Subcutaneous abdominal adipose tissue (tissue), 5 donors: Measurements from ENCODE around the gene RNF150.
A peak's percentile ranks its signal among the peaks of the same experiment; 100 is the strongest.

Experiments used
- H3K27ac ChIP-seq: one replicate; pipeline ENCODE4 v1.7.0; 2013; ENCODE audit warnings: low read depth, mild to moderate bottlenecking, inconsistent platforms, low read length, moderate library complexity
- H3K27me3 ChIP-seq, 5 donors: one replicate each; pipeline ENCODE4 v1.7.0; 2013; ENCODE audit warnings: low read length in 5 of 5, inconsistent platforms in 1 of 5; ENCODE audit not compliant: control insufficient read depth in 5 of 5, insufficient read depth in 4 of 5
- H3K36me3 ChIP-seq, 5 donors: one replicate each; pipeline ENCODE4 v1.7.0; 2013; ENCODE audit warnings: low read length in 5 of 5; ENCODE audit not compliant: control insufficient read depth in 5 of 5, insufficient read depth in 5 of 5
- H3K4me1 ChIP-seq, 5 donors: one replicate each; pipeline ENCODE4 v1.7.0; 2013; ENCODE audit warnings: low read length in 5 of 5, mild to moderate bottlenecking in 3 of 5, moderate library complexity in 1 of 5; ENCODE audit not compliant: control insufficient read depth in 5 of 5, insufficient read depth in 5 of 5
- H3K4me3 ChIP-seq, 5 donors: one replicate each; pipeline ENCODE4 v1.7.0; 2013; ENCODE audit warnings: low read length in 5 of 5, low read depth in 1 of 5
- H3K9ac ChIP-seq, 5 donors: one replicate each; pipeline ENCODE4 v1.7.0; 2013; ENCODE audit warnings: low read length in 5 of 5, mild to moderate bottlenecking in 4 of 5, moderate library complexity in 3 of 5
- H3K9me3 ChIP-seq, 5 donors: one replicate each; pipeline ENCODE4 v1.7.0; 2013; ENCODE audit warnings: low read length in 5 of 5; ENCODE audit not compliant: control insufficient read depth in 5 of 5
- donor health status: healthy.
- donor health status: healthy.
- donor health status: healthy.
- donor health status: healthy.
- donor health status: healthy.

Gene RNF150

DNA sequence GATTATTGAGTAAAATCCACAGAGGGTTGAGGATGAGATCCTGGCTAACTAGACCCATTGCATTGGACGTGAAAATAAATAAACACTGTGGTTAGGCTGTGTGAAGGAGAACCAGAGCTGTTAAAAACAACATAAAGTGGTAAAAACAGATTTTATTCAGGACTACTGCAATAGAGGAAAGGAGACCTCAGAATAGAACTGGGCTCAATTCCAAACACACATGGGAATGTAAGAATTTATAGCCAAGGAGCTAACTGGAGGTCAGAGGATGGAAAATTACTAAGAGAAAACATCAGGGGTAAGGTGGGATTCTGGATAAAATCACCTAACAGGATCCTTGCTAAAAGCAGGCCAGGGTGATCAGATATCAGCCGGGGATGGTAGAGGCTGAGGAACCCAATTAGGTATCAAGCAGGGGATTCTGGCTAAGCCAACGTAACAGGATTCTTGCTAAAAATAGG is 112.4 kb downstream of the RNF150 start:
- H3K27me3 ChIP-seq: no peaks in the 10 kb centered on the region
- H3K27ac ChIP-seq: no peak overlapping the region
- H3K36me3 ChIP-seq: no peaks in the 10 kb centered on the region
- H3K4me3 ChIP-seq: no peak overlapping the region
- H3K9ac ChIP-seq: no peak overlapping the region
- peaks cover 0 to 30% (median 20%) of the 10 kb centered on the region in 5 donors for H3K4me1 ChIP-seq
- H3K9me3 ChIP-seq: no peaks in the 10 kb centered on the region

DNA sequence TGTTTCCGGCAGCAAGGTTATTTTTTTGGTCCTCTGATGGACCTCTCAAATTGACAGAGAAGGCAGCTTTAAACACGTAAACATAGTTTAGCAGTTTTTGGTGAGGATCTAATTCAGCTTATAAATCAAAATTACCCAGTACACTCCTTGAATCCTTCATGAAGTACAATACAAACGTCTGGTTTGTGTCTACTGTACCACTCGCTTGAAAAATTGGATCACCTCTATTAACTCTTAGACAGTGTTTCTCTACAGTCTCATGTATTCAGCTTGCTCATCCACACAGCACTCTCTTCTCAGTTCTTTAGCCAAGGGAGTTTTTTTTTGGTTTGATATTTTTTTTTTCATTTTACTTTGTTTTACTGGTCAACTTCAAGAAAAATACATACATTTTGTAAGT is 113.5 kb downstream of the RNF150 start:
- Histone ChIP-seq H3K9ac (no peak overlapping the region), H3K36me3 (no peaks in the 10 kb centered on the region), H3K27ac (no peak overlapping the region), H3K4me1 (peaks cover 0 to 30% (median 20%) of the 10 kb centered on the region in 5 donors), H3K27me3 (no peaks in the 10 kb centered on the region), H3K4me3 (no peak overlapping the region), H3K9me3 (no peaks in the 10 kb centered on the region)

- no peaks in the 10 kb centered on the region for H3K36me3 ChIP-seq
- no peak overlapping the region for H3K9ac ChIP-seq
- no peak overlapping the region for H3K27ac ChIP-seq
- H3K4me3 ChIP-seq: no peak overlapping the region
- no peaks in the 10 kb centered on the region for H3K9me3 ChIP-seq
- no peaks in the 10 kb centered on the region for H3K27me3 ChIP-seq
- peaks cover 0 to 22% (median 8%) of the 10 kb centered on the region in 5 donors for H3K4me1 ChIP-seq
Measured at GRCh38 chr4:141016117-141016798, 117.0 kb downstream of the RNF150 start.

GRCh38 chr4:141013899-141014298 is 119.4 kb downstream of the RNF150 start:
- Histone ChIP-seq H3K9me3 (no peaks in the 10 kb centered on the region), H3K9ac (no peak overlapping the region), H3K27me3 (no peaks in the 10 kb centered on the region), H3K4me1 (peaks cover 0 to 10% (median 0%) of the 10 kb centered on the region in 5 donors), H3K36me3 (no peaks in the 10 kb centered on the region), H3K27ac (no peak overlapping the region), H3K4me3 (no peak overlapping the region)

DNA sequence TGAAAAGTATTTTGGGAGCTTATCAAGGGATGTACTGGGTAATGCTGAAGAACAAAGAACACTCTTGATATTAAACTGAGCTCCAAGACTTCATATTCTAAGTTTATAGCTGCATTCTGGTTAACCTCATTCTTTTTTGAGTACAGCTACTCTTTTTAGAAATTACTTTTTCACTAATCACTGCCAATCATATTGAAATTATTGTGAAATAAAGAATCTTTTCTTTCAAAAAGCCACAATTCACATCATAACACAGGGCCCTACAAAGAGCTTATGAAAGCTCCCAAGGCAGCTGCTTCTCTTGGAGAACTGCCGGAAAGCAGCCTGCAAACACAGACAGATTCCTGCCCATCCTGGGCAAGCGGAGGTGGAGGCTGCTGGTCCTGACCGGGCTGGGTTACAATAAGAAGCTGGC is 121.4 kb downstream of the RNF150 start:
- H3K27ac ChIP-seq: peak overlapping the region; percentile 2

DNA sequence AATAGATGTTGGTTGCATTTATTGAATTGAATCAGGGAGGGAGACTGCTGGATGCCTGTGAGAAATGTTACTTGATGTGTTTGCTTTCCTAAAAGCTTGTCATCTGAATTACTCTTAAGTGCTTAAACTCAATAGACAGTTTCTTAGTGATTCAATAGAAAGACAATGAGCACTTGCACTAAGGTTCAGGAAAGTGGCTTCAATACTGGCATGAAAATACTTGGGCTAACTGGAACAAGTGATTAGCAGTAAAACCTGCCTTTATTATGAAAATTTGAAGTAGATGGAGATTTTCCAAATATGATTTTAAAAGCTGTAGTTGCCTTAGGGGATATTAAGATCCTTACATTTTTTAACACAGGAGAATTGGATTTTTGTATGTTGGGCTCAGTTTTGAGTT is 123.3 kb downstream of the RNF150 start:
- Histone ChIP-seq H3K27me3 (no peaks in the 10 kb centered on the region), H3K4me1 (peaks cover 0 to 15% (median 0%) of the 10 kb centered on the region in 5 donors), H3K4me3 (no peak overlapping the region), H3K9me3 (no peaks in the 10 kb centered on the region), H3K27ac (no peak overlapping the region), H3K9ac (no peak overlapping the region), H3K36me3 (no peaks in the 10 kb centered on the region)

More for the DNA sequence above, 121.4 kb downstream of the RNF150 start:
- peaks cover 0 to 10% (median 0%) of the 10 kb centered on the region in 5 donors for H3K4me1 ChIP-seq
- H3K4me3 ChIP-seq: no peak overlapping the region
- no peaks in the 10 kb centered on the region for H3K27me3 ChIP-seq
- no peaks in the 10 kb centered on the region for H3K9me3 ChIP-seq
- H3K9ac ChIP-seq: no peak overlapping the region
- no peaks in the 10 kb centered on the region for H3K36me3 ChIP-seq

- no peaks in the 10 kb centered on the region for H3K36me3 ChIP-seq
- H3K27ac ChIP-seq: no peak overlapping the region
- no peaks in the 10 kb centered on the region for H3K27me3 ChIP-seq
- H3K4me3 ChIP-seq: no peak overlapping the region
- no peak overlapping the region for H3K9ac ChIP-seq
- peaks cover 0 to 15% (median 0%) of the 10 kb centered on the region in 5 donors for H3K4me1 ChIP-seq
- H3K9me3 ChIP-seq: no peaks in the 10 kb centered on the region
Measured at GRCh38 chr4:141009129-141009528, 124.1 kb downstream of the RNF150 start.

DNA sequence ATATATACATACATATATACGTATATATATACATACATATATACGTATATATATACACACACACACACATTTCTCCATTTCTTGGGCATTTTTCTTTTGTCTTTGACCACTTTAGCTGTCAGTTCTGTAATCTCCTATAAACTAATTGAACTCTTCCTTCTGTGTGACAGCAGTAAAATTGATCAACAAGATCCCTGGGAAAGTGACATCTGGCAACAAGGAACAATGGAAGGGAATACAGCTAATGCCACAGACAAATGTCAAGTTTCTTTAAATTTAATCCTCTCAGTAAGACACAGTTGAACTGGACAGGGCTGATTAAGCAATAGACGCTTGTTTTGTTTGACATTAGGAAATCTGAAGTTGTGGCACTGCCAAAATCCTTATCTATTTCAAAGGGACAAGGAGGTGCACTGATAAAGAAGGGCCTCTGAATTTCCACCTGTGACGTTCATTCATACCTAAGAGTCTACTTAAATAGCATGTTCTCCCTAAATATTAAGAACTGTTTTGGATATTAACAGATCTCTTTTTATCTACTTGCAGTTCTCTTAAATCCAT is 126.9 kb downstream of the RNF150 start:
- Histone ChIP-seq H3K9me3 (no peaks in the 10 kb centered on the region), H3K27me3 (no peaks in the 10 kb centered on the region), H3K4me1 (peaks cover 0 to 26% (median 8%) of the 10 kb centered on the region in 5 donors), H3K36me3 (no peaks in the 10 kb centered on the region), H3K27ac (no peak overlapping the region), H3K4me3 (no peak overlapping the region), H3K9ac (peak overlapping the region in 1 of 5 donors; percentile 16)

DNA sequence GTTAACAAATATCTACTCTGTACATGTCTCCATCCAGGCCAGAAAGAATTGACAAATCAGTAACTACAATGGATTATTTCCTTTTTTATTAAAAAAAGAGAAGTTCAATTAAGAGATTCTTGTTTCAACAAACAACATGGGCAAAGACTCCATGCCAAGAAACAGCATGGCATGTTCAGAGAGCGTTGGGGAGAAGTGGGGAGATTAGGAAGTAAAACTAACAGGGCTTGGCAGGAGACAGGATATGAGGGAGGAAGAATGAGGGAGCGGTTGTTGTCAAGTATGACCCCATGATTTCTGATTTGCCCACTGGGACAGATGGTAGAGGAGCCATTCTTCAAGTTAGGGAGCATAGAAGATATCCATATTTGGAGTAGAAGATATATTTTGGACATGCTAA is 128.4 kb downstream of the RNF150 start:
- Histone ChIP-seq H3K4me3 (no peak overlapping the region), H3K36me3 (no peaks in the 10 kb centered on the region), H3K9ac (no peak overlapping the region), H3K27ac (no peak overlapping the region), H3K9me3 (no peaks in the 10 kb centered on the region), H3K27me3 (no peaks in the 10 kb centered on the region), H3K4me1 (peaks cover 0 to 26% (median 8%) of the 10 kb centered on the region in 5 donors)

DNA sequence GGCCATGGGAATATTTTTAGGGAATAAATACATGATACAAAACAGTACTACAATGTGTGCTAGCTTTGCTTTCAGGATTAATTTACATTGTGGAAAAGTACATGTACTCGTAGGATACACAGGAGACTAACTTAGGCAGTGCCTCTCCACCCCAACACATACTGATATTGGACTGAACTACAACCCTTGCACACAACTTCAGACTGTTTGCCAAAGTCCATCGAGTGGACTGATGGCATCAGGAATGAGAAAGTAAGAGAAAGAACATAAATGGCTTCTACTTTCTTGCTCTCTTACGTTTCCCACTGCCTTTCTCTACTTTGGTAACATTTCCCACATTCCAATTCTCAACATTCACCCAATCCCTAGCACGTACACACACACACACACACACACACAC is 130.1 kb downstream of the RNF150 start:
- peak overlapping the region in 1 of 5 donors; percentile 35 for H3K9ac ChIP-seq
- no peaks in the 10 kb centered on the region for H3K9me3 ChIP-seq
- H3K27me3 ChIP-seq: no peaks in the 10 kb centered on the region
- no peak overlapping the region for H3K4me3 ChIP-seq
- H3K27ac ChIP-seq: peak overlapping the region; percentile 61
- peaks cover 0 to 26% (median 8%) of the 10 kb centered on the region in 5 donors for H3K4me1 ChIP-seq
- H3K36me3 ChIP-seq: peaks cover 0 to under 1% (median 0%) of the 10 kb centered on the region in 5 donors
